Stimulated activated CD8-positive, alpha-beta memory T cell treated with anti-CD3 and anti-CD28 coated beads, Interleukin-7, amount 100 ng/mL, for 48 hours (primary cell): Measurements from ENCODE around the gene SIRT7.
"Not testable (repeated sequence)": the region's sequence is repeated elsewhere in the genome, so short reads cannot be mapped to it uniquely, and the experiment has no call there.

Experiments used
- DNase-seq, 2 donors: peaks; one replicate each; pipeline ENCODE4 v3.0.0-alpha.2; 2020; ENCODE audit warnings: low read depth in 1 of 2; ENCODE audit errors: extremely low read depth in 1 of 2

SIRT7 gene

DNA sequence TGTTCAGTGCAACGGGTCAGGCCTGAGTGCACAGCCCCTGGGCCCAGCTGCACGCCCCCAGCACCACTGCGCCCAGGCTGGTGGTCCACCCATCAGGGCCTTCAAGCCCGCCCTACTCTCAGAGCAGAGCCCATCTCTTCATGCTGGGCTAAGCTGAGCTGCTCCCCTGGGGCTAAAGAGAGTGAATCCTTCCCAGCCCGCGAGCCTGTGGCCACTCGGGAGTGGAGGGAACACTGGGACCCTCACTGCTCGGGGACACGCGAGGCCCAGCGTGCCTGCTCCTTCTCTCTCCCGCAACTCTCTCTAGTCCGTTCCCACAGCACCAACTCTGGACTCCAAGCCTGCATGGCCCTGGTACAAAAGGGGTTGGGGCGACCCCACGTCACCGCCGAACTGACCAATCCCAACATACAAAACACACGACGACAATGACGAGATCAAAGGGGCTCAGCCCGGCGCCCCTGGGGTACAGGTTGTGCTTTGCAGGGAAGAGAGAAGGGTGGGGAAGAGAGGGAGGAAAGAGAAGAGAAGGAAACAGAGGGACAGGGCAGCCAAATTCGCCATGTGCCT, 4.1 kb upstream of the SIRT7 start:
- DNase-seq: no peak

DNA sequence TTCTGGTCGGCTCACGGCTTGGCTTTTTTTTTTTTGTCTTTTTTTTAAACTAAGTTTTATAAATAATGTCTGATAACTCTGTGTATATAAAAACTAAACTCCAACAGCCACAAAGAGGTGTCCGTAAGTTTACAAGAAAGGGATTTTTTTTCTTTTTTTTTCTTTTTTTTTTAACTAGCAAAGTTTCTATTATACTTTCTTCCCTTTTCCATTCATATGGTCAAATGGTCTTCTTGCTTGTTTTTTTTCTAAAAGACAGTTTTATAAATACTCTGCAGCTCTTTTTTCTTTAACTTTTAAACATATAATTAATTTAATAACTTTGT, 3.5 kb upstream of the SIRT7 start:
- DNase-seq: no peak

DNA sequence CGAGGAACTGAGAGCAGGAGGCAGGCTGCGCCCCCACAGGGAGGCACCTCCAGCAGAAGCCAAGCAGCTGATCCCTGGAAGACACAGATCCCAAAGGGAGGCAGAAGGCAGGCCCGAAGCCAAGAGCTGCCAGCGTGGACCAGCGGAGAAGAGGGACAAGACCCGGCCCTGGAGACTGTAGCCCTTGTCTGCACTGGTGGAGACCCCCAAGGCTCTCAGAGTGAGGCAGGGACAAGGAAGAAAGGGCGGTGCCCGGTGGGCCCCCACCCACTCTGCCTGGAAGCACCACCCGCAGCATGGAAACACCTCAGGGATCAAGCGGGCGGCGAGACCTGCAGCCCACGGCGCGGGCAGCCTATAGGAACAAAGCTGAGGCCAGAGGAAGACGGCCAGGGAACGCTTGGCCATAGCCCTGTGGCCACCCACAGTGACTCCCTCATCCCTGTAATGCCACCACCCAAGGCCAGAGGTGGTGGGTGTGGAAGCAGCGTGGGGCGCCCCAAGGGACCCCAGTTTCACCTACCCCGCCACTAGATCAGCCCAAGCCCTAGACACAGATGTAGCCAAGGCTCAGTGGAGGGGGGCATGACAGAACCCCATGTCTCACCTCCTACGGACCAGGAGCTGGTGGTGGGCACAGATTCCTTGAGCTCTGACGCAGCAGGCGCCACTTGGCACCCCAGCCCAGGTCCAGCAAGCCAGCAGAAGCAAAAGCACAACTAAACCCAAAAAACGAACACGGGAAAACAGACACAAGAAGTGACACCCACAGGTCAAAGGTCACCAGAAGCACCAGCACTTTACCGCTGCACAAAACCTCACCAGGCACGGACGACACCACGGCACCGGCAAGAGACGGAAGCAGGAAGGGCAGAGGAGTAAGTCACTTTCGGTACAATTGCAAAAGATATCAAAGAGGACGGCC, 2.9 kb upstream of the SIRT7 start:
- DNase-seq: no peak

DNA sequence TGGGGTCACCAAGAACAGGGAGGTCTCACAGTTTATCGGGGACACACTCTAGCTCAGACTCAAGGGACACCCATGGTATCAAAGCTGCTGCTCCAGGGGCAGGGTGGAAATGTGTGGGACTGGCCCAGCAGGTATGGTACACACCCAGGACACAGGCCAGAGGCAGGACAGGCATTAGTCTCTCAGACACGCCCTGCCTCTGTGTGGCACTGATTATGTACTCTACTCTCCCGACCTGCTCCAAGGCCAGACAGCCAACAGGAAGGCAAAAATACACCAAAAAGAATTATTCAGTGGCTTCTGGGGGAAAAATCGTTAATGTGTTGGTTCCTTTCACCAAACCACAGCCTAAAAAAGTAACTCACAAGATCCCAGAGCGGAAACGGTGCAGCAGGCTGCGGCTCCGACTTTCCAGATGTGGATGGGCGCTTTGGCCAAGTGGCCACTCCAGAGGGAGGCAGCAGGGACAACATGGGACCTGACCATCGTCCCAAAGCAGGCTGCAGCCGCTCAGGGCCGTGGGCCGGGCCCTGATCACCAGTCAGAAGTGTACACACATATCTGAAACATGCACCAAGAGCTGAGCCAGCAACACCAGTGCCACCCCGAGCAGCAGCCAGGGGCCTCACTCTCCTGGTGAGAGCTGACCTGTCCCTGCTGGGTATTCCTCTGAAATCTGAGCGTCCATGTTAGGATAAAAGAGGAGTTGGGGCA, 1.0 kb upstream of the SIRT7 start:
- no peak for DNase-seq

DNA sequence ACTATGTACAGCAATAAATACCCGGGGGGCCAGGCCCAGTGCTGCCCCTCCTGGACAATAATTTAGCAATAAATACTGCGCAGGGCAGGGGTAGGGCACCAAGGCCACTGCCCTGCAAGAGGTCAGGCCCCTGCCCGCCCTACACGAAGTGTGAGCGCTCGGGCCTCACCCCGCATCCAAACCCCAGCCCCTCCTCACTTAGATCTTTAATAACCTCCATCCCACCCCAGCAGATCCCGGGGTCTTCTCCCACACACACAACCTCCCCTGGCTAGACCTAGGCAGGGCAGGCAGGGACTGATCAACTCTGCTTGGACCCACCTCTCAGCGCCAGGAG, 325 bp upstream of the SIRT7 start:
- not testable (repeated sequence) for DNase-seq

DNA sequence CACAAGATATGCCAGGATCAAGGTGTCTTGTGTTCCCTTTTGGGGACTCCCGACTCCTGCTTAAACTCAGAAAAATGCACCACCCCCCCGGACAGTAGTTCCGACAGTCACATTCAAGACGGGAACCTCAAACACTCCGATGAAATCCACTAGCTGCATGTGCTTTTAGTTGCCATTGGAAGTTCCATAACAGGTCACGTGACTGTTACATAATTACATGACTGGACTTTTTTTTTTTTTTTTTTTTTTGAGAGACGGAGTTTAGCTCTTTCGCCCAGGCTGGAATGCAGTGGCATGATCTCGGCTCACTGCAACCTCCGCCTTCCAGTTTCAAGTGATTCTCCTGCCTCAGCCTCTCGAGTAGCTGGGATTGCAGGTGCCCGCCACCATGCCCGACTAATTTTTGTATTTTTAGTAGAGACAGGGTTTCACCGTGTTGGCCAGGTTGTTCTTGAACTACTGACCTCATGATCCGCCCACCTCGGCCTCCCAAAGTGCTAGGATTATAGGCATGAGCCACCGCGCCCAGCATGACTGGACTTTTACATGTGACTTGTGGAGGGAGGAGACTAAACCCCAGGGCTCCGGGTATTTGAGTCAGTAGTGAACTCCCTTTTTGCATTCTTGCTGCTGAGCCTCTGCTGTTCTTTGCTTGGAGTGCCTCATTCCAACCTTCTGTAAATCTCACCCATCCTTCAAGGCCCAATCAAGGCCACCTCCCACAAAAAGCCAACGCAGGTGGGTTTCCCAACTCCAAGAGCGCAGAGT, 1.6 kb downstream of the SIRT7 start:
- DNase-seq: no peak

DNA sequence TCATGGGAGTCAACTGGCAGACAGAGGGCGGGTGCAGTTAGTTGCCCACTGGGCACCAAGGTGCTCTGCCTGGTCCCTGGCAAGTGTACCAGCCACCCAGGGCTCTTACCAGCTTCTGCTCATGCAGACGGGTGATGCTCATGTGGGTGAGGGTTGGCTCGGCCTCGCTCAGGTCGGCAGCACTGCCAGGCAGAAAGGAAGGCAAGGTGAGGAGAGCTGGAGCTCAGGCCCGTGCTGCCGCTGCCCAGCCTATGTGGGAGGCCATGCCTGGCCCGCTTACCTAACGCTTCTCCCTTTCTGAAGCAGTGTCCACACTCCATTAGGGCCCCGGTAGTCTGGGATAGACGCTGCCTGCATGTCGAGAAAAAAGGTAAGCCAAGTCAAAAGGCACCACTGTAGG, 2.6 kb downstream of the SIRT7 start:
- DNase-seq: no peak

DNA sequence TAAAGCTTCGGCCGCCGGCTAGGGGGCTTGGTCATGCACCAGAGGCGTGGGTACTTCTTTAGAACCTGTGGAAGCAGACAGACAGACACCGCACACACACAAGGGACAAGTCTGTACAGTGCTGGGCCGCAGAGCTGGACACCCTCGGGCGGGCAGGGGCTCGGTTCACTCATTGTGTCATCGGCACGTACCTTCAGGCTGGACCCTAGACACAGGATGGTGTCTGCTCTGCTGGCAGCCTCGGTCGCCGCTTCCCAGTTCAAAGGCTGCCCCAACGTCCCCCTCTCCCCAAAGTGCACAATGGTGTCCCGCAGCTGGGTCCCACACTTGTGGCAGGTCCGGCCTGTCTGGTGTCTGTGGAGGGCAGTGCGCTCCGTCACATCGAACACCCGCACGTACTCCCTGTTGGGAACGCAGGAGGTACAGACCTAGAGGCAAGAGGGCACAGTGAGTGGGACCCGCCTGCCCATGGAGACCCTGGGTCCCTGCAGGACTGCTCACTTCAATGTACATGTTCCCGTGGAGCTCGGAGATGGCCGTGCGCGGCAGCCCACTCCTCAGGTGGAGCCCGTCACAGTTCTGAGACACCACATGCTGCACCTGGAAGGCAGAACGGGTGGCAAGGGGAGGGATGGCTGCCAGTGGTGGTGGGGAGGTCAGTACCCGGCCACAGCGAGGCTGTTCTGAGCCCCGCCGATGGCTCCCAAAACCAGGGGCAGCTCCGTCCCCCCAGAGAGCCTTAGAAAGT, 3.7 kb downstream of the SIRT7 start:
- no peak for DNase-seq

DNA sequence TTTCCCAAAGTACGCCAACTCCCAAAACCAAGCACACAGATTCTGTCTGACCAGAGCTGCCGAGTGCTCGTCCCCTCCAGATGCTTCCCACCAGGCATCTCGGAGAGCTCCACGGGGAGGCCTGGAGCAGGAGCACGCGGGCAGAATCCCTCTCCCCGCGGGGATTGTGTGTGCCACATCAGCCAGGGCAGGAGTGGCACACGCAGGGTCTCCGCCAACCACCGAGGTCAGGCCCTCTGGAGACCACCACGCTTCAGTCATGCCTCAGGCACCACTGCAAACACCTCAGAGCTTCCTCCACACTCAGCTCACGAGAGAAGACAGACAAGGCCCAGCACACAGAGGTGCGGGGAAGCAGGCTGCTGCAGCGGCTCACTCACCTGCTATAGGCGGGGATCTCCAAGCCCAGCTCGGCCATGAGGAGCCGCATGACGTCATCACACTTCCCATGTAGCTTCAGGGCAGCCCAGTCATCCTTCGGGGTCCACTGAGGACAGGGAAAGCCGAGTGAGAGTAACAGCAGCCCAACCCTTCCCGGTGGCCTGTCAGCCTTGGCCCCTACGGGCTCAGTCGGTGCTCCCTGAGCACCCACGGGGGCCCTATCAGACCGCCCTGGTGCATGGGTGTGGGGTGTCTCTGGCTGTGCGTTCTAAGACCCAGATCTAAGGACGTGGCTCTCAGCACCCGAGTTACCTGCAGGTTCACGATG, 4.4 kb downstream of the SIRT7 start:
- no peak for DNase-seq

DNA sequence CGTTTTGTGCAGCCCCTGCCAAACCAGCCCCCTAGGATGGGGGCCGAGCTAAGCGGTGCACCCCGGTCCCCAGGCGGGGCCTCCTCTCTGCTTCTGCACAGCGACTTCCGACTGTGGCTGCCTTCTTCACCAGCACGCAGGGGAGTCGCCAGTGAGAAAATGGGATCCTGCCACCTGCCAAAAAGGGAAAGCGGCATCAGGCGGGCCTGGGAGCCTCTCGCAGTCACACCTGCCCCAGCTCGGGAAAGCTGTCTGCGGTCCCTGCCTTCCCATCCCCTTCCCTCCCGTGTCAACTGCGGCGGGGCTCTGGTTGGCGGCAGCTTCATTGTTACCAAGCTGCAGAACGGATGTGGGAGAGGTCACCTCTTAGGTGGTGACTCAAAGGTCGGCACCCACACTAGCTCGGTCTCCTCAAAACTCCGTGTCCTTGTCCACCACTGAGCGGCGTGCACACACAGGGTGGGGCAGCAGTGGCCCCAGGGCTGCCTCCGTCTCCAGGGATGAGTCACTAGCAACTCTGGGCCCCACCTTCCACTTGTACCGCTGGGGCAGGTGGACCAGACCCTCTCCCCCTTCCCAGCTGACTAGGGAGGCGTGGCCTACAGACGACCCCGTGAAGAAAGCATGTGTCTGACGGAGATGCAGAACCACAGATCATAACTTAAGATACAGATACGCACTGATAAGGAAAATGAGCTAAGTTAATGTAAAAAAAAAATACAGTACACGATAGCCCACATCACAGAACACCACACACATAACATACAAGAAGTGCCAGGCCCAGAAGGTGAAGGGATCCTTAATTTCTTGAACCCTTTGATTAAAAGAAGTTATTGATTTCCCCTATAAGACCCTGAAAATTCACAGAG, 5.3 kb downstream of the SIRT7 start:
- no peak for DNase-seq

DNA sequence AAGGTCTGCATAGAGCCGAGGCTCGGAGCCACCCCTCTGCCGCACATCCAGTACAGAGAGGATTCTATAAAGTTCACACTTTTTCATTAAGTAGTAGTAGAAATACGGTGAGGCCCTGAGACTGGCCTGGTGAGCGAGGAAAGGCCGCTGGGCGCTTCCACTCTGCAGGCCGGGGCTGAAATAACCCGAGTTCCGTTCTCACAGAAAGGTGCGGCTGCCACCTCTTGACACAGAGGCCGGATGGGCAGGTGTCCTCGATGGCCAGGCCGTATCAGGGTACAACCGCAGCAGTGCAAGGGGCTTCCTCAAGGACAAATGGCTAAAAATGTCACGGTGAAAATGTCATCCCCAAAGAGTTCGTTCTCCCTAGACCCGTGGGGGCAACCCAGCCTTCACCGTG, 6.0 kb downstream of the SIRT7 start:
- no peak for DNase-seq

DNA sequence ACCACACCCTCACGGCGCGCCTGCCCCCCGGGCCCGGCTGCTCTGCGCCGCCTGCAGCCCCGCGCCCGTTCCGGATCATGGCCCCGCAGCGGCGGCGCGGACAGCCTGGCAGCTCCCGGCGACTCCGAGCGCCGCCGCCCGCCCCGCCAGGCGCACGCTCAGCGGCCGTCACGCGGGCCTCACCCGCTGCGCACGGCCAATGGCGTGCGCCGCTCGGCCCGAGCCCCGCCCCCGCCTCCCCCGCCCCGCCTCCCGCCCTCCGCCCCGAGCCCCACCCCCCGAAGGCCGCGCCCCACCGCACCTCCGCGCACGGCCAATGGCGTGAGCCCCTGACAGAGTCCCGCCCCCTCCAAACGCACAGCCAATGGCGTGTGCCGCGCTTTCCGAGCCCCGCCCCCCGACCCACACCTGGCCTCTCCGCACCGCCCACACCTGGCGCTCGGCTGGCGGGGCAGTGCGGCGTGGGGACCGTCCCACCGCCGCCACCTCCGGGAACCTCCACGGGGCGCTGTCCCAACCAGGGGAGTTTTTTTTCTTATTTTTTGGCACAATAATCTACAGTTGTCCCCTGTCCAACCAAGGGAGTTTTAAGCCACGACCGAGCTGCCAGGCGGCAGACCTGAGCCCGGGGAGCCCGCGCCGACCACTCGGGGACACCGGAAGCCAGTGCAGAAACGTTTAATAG, 6.6 kb downstream of the SIRT7 start, which contains the start of gene PCYT2:
Gene PCYT2, minus strand, starts transcription at position 123 of the 685 bp plus-strand sequence. Its CDS starts 44 bp downstream, at position 79.
- peak; percentile 86 for DNase-seq

DNA sequence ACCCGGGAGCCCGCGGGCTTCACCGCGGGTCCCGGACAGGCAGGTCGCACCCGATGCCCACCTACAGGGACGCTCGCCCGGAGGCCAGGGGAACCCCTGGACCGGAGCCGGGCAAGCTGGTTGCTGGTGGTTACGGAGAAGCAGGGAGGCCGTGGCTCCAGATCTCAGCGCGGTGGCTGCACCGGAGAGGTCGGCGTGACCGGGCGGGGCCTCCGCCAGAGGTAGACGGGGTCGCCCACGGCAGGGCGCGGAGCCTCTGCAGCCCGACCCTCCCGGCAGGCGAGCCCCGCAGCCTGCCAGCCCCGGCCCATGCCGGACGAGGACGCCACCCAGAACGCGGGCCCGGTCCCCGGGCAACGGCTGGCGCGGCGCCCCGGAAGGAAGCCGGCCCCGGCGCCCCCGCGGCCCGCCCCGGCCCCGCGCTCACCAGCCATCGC, 7.1 kb downstream of the SIRT7 start:
- no peak for DNase-seq

DNA sequence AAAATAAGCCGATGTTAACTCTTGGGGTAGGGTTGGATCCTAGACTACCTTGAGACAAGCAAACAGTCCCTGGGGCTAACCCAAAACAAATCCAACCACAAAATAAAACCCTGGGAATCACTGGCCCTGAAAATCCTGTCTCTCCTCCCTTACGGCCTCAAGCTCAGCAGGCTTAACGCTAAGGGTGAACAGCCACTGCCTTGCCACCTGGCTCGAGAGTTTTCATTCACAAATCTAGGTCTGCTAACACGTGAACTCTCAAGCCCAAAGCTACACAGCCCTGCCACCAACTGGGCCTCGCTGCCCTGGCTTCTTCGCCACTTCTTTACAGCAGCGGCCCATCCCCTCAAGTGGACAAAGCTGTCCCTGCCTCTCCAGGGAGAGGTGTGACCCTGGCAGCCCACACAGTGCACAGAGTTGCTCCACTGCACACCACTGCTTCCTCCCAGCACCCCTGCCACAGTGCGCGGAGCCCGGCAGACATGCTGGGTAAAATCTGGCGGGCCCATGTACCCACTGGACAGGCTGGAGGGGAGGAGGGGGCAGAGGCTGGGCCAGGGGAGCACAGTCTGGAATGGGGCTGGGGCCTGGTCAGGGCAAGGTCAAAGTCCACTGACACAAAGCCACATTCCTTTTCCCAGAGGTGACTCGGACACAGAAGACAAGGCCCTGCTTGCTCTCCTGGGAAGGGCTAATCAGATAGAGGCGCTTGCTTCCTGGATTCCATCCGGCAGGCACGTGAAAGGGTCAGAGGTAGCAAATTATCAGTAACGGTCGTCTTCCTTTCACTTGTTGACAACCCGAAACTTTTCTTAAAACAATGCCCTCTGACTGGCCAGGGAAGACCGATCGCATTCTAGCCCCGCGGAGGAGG, 7.8 kb downstream of the SIRT7 start:
- DNase-seq: no peak

DNA sequence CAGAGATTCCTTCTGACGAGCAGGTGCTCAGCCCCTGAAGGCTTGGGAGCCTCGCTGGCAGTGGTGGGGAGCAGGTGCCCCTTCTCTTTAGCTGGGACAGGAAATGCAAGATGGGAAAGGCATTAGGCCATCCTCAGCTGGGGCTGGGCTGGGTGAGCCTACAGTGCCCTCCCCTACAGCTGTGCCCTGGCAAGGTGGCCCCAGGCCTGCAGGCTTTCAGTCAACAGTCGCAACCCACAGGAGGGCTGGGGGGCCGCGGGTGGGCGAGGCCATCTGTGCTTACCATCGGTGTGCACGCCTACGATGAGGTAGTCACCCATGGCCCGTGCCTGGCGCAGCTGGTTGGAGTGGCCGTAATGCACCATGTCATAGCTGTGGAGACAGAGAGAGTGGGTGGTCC, 8.7 kb downstream of the SIRT7 start:
- no peak for DNase-seq

DNA sequence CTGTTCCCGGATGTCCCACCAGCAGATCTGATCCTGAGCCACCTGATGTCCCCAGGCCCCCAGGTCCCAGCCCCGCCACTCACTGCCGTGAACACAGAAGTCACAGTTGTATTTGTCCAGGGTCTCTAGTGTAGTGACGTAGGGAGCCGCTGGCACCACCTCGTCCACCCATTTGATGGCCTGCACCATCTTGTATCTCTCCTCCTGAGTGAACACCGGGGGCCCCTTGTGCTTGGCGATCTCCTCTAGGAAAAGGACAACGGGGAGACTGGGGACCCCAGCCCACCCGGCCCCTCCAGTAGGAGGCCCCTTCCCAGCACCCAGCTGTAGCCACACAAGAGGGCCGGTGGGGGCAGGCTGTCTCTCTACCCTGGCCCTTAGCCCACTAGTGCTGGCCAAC, 9.2 kb downstream of the SIRT7 start:
- no peak for DNase-seq
